H1 (cell line): ENCODE measurements around the gene ANGPTL4. TPM values are rescaled to one million over a fixed set of nuclear protein-coding genes. Genes with fewer than 3 reads are reported as not detected.

ENCODE experiments used
- CTCF ChIA-PET: fragments of 300-600 bp; sonication (Branson Sonifier 250); formaldehyde crosslinking; loops from one replicate; lab custom pipeline; 2021; ENCODE audit not compliant: partially characterized antibody; lab: Charles Lee
- POLR2A ChIA-PET: fragments of 300-600 bp; sonication (Branson Sonifier 250); formaldehyde crosslinking; loops from one replicate; lab custom pipeline; 2021; ENCODE audit warnings: inconsistent platforms; ENCODE audit not compliant: partially characterized antibody; lab: Charles Lee
- DNase-seq, 2 experiments: peaks; one replicate each; pipeline versions ENCODE4 v3.0.0 to v3.0.0-alpha.2; 2010 to 2022; ENCODE audit warnings: low spot score in 2 of 2, low read depth in 1 of 2, mixed read lengths in 1 of 2
- FAIRE-seq: peaks from 2 replicates; lab custom pipeline; 2011; peaks lifted over from hg19 to GRCh38; lab: Jason Lieb, UNC
- H2AFZ ChIP-seq: 2 replicates; pipeline ENCODE4 v1.8.1; 2012; ENCODE audit warnings: low read length, inconsistent platforms
- H2AK5ac ChIP-seq: 2 replicates; pipeline ENCODE4 v1.6.1; 2013; ENCODE audit warnings: low read depth, low read length
- H2BK120ac ChIP-seq: replicated peaks from 2 replicates; pipeline ENCODE3; 2013; ENCODE audit warnings: low read depth, low read length, inconsistent platforms
- H2BK12ac ChIP-seq: 2 replicates; pipeline ENCODE4 v1.6.1; 2013; ENCODE audit warnings: low read depth, low read length
- H2BK15ac ChIP-seq: 2 replicates; pipeline ENCODE4 v1.6.1; 2013; ENCODE audit warnings: low read length
- H2BK20ac ChIP-seq: 2 replicates; pipeline ENCODE4 v1.6.1; 2013; ENCODE audit warnings: low read length
- H2BK5ac ChIP-seq: 2 replicates; pipeline ENCODE4 v1.6.1; 2013; ENCODE audit warnings: low read depth, low read length
- H3K14ac ChIP-seq: 2 replicates; pipeline ENCODE4 v1.6.1; 2013; ENCODE audit warnings: inconsistent platforms; ENCODE audit not compliant: insufficient read length
- H3K18ac ChIP-seq: 2 replicates; pipeline ENCODE4 v1.6.1; 2013; ENCODE audit warnings: low read length; ENCODE audit errors: extremely low read depth
- H3K23ac ChIP-seq: 2 replicates; pipeline ENCODE4 v1.6.1; 2013; ENCODE audit warnings: inconsistent platforms; ENCODE audit not compliant: insufficient read length
- H3K23me2 ChIP-seq: 2 replicates; pipeline ENCODE4 v1.6.1; 2013; ENCODE audit warnings: low read depth, low read length
- H3K27ac ChIP-seq: 2 replicates; pipeline ENCODE4 v1.6.1; 2011; ENCODE audit warnings: low read depth, low read length, inconsistent platforms
- H3K27me3 ChIP-seq, 4 experiments: replicated peaks in 1 of 4; 1 replicate in 1 of 4; 2 replicates in 3 of 4; pipeline versions ENCODE4 v1.6.1 to v1.8.1; 2011 to 2013; ENCODE audit warnings: low read length in 3 of 4, mild to moderate bottlenecking in 3 of 4, inconsistent platforms in 2 of 4, mixed read lengths in 2 of 4, moderate library complexity in 1 of 4; ENCODE audit not compliant: control insufficient read depth in 3 of 4, insufficient read depth in 3 of 4; ENCODE audit errors: extremely low read depth in 1 of 4
- H3K36me3 ChIP-seq, 4 experiments: 2 replicates each; pipeline versions ENCODE4 v1.6.1 to v1.8.1; 2011 to 2013; ENCODE audit warnings: mild to moderate bottlenecking in 4 of 4, low read length in 3 of 4, moderate library complexity in 2 of 4, control low read depth in 1 of 4, inconsistent platforms in 1 of 4; ENCODE audit not compliant: insufficient read depth in 4 of 4, control insufficient read depth in 2 of 4
- H3K4ac ChIP-seq: replicated peaks from 2 replicates; pipeline ENCODE3; 2013; ENCODE audit warnings: low read length, low read depth, mixed read lengths, inconsistent platforms; ENCODE audit not compliant: insufficient read length
- H3K4me1 ChIP-seq, 4 experiments: replicated peaks in 1 of 4; 1 replicate in 1 of 4; 2 replicates in 3 of 4; pipeline versions ENCODE4 v1.6.1 to v1.8.1; 2011 to 2013; ENCODE audit warnings: low read length in 3 of 4, inconsistent platforms in 2 of 4, mixed read lengths in 1 of 4; ENCODE audit not compliant: insufficient read depth in 4 of 4, control insufficient read depth in 3 of 4
- H3K4me2 ChIP-seq, 2 experiments: 2 replicates each; pipeline versions ENCODE4 v1.6.1 to v1.8.1; 2011 to 2013; ENCODE audit warnings: low read depth in 2 of 2, low read length in 2 of 2, control low read depth in 1 of 2, inconsistent platforms in 1 of 2, mild to moderate bottlenecking in 1 of 2; ENCODE audit not compliant: insufficient read depth in 1 of 2
- H3K4me3 ChIP-seq, 4 experiments: fragments of 200-600, 300-600 bp in 1 of 4; sonication (generic), shearing (Covaris generic), sonication (Bioruptor Twin) in 1 of 4; 2 replicates each; pipeline versions ENCODE4 v1.5.1 to v1.8.1; 2011 to 2016; ENCODE audit warnings: low read length in 4 of 4, low read depth in 3 of 4, control low read depth in 2 of 4, inconsistent platforms in 2 of 4, mild to moderate bottlenecking in 2 of 4, mixed read lengths in 1 of 4, moderate library complexity in 1 of 4; ENCODE audit not compliant: insufficient read depth in 2 of 4; ENCODE audit errors: extremely low read depth in 1 of 4
- H3K56ac ChIP-seq: replicated peaks from 2 replicates; pipeline ENCODE3; 2013; ENCODE audit warnings: low read depth, mild to moderate bottlenecking, mixed read lengths, low read length, inconsistent platforms; ENCODE audit not compliant: insufficient read length
- H3K79me1 ChIP-seq: 2 replicates; pipeline ENCODE4 v1.6.1; 2013; ENCODE audit warnings: low read depth, low read length, control low read depth
- H3K79me2 ChIP-seq, 2 experiments: 2 replicates each; pipeline versions ENCODE4 v1.6.1 to v1.8.1; 2012 to 2013; ENCODE audit warnings: low read length in 2 of 2, mild to moderate bottlenecking in 2 of 2, inconsistent platforms in 1 of 2; ENCODE audit not compliant: insufficient read depth in 2 of 2, control insufficient read depth in 1 of 2
- H3K9ac ChIP-seq, 4 experiments: replicated peaks in 1 of 4; 1 replicate in 1 of 4; 2 replicates in 3 of 4; pipeline versions ENCODE4 v1.6.1 to v1.8.1; 2011 to 2013; ENCODE audit warnings: low read depth in 3 of 4, low read length in 3 of 4, control low read depth in 2 of 4, mild to moderate bottlenecking in 2 of 4, moderate library complexity in 2 of 4, inconsistent platforms in 1 of 4; ENCODE audit errors: extremely low read depth in 1 of 4
- H3K9me3 ChIP-seq, 2 experiments: 2 replicates each; pipeline versions ENCODE4 v1.6.1 to v1.8.1; 2012 to 2013; ENCODE audit warnings: mild to moderate bottlenecking in 2 of 2, moderate library complexity in 2 of 2, control low read depth in 1 of 2, inconsistent platforms in 1 of 2, low read depth in 1 of 2, low read length in 1 of 2, mixed read lengths in 1 of 2; ENCODE audit not compliant: insufficient read depth in 2 of 2
- H4K20me1 ChIP-seq, 2 experiments: replicated peaks in 1 of 2; 2 replicates each; pipeline versions ENCODE3 to v1.8.1; 2011 to 2013; ENCODE audit warnings: inconsistent platforms in 2 of 2, low read length in 2 of 2, mild to moderate bottlenecking in 1 of 2; ENCODE audit not compliant: insufficient read depth in 2 of 2, control insufficient read depth in 1 of 2
- H4K5ac ChIP-seq: 2 replicates; pipeline ENCODE4 v1.6.1; 2013; ENCODE audit warnings: low read length, low read depth, mixed read lengths, inconsistent platforms; ENCODE audit not compliant: insufficient read length
- H4K8ac ChIP-seq: 2 replicates; pipeline ENCODE4 v1.8.0; 2013; ENCODE audit warnings: mild to moderate bottlenecking, moderate library complexity, low read length, inconsistent platforms; ENCODE audit not compliant: insufficient read depth; ENCODE audit errors: extremely low read depth
- H4K91ac ChIP-seq: replicated peaks from 2 replicates; pipeline ENCODE3; 2013; ENCODE audit warnings: low read length, mixed read lengths, inconsistent platforms; ENCODE audit not compliant: insufficient read length
- BACH1 ChIP-seq: IDR thresholded peaks from 2 replicates; pipeline ENCODE4 v1.6.1; 2012; ENCODE audit warnings: low read length, improper control_type of control experiment
- CBX5 ChIP-seq: fragments of 300-800, 300-1000 bp; sonication (generic); IDR thresholded peaks from 2 replicates; pipeline ENCODE4 v1.7.1; 2016; ENCODE audit warnings: antibody characterized with exemption, low read length, low read depth
- CBX8 ChIP-seq: fragments of 300-800, 300-1000 bp; sonication (generic); IDR thresholded peaks from 2 replicates; pipeline ENCODE4 v1.7.1; 2016; ENCODE audit warnings: low read depth, low read length, borderline replicate concordance
- CHD1 ChIP-seq: IDR thresholded peaks from 2 replicates; pipeline ENCODE4 v1.6.1; 2012; ENCODE audit warnings: low read depth, low read length, improper control_type of control experiment
- EZH2 ChIP-seq: fragments of 200-600 bp; sonication (generic); IDR thresholded peaks from 2 replicates; pipeline ENCODE4 v1.7.1; 2012; ENCODE audit warnings: low read depth, mild to moderate bottlenecking, moderate library complexity, low read length, inconsistent platforms; ENCODE audit not compliant: severe bottlenecking
- GABPA ChIP-seq: IDR thresholded peaks from 2 replicates; pipeline ENCODE4 v1.6.1; 2011; ENCODE audit warnings: mild to moderate bottlenecking, low read length, moderate library complexity, borderline replicate concordance; ENCODE audit not compliant: insufficient read depth
- HDAC2 ChIP-seq, 2 experiments: fragments of 300-600 bp in 1 of 2; sonication (generic) in 1 of 2; IDR thresholded peaks; 2 replicates each; pipeline ENCODE4 v1.6.1; 2011 to 2012; ENCODE audit warnings: low read depth in 2 of 2, low read length in 2 of 2, mild to moderate bottlenecking in 2 of 2, moderate library complexity in 2 of 2, borderline replicate concordance in 1 of 2, inconsistent platforms in 1 of 2
- NANOG ChIP-seq: IDR thresholded peaks from 2 replicates; pipeline ENCODE4 v1.6.1; 2011; ENCODE audit warnings: low read length, low read depth, mild to moderate bottlenecking, inconsistent platforms; ENCODE audit not compliant: insufficient read depth, poor library complexity, severe bottlenecking
- NRF1 ChIP-seq: IDR thresholded peaks from 2 replicates; pipeline ENCODE4 v1.6.1; 2011; ENCODE audit warnings: mild to moderate bottlenecking, low read depth, low read length, improper control_type of control experiment
- POLR2AphosphoS5 ChIP-seq: IDR thresholded peaks from 2 replicates; pipeline ENCODE4 v1.6.1; 2011; ENCODE audit warnings: low read depth, low read length
- RNF2 ChIP-seq: fragments of 200-900, 300-1000 bp; sonication (generic); IDR thresholded peaks from 2 replicates; pipeline ENCODE4 v1.7.1; 2016; ENCODE audit warnings: borderline replicate concordance, low read depth, mild to moderate bottlenecking, antibody characterized with exemption, low read length; ENCODE audit not compliant: poor library complexity, severe bottlenecking; ENCODE audit errors: missing control alignments
- SAP30 ChIP-seq: fragments of 300-600 bp; sonication (generic); IDR thresholded peaks from 2 replicates; pipeline ENCODE4 v1.7.1; 2012; ENCODE audit warnings: low read length, moderate library complexity, mild to moderate bottlenecking, inconsistent platforms; ENCODE audit not compliant: insufficient read depth, insufficient replicate concordance
- SP1 ChIP-seq: IDR thresholded peaks from 2 replicates; pipeline ENCODE4 v1.6.1; 2011; ENCODE audit warnings: low read depth, low read length
- WGBS, 2 experiments: shearing (Covaris generic) in 1 of 2; methylation state at CpG; one replicate each; pipeline versions ENCODE4 v1.1.6 to v1.1.7; 2013 to 2015; ENCODE audit warnings: low lambda C conversion rate in 2 of 2, mixed read lengths in 2 of 2, inconsistent platforms in 1 of 2, low coverage in 1 of 2, missing lambda C conversion rate in 1 of 2; ENCODE audit not compliant: insufficient replicate concordance in 2 of 2, insufficient coverage in 1 of 2, insufficient read length in 1 of 2; ENCODE audit errors: extremely low coverage in 1 of 2, missing lambda C conversion rate in 1 of 2; 5-methylcytosine and 5-hydroxymethylcytosine counted together
- polyA plus RNA-seq, 7 experiments: library from polyadenylated mRNA; depleted of rRNA in 3 of 7; stranded (reverse) in 5 of 7; unstranded in 2 of 7; fragments of >200 nt in 5 of 7; fragments of 200-250 nt in 2 of 7; gene quantifications; 1 replicate in 5 of 7; 2 replicates in 1 of 7; 4 replicates in 1 of 7; pipeline versions ENCODE4 v1.2.1 to v1.2.3, GENCODE V29; 2011 to 2013; ENCODE audit warnings: missing spikeins in 2 of 7, mixed read lengths in 2 of 7
- total RNA-seq: library from RNA; stranded (reverse); fragmentation: NEBNext Ultra II Directional; extraction: Animal tissue kit (Norgen Biotek cat#: 25700); gene quantifications from 2 replicates; pipeline ENCODE4 v1.2.1, GENCODE V29; 2021

The ANGPTL4 gene
- total and polyA plus RNA-seq, 2 of the 8 experiments (the other 6 are each of a cell fraction or from before 2014, with no cell fraction given), result 2.3 to 6.5 TPM

DNA sequence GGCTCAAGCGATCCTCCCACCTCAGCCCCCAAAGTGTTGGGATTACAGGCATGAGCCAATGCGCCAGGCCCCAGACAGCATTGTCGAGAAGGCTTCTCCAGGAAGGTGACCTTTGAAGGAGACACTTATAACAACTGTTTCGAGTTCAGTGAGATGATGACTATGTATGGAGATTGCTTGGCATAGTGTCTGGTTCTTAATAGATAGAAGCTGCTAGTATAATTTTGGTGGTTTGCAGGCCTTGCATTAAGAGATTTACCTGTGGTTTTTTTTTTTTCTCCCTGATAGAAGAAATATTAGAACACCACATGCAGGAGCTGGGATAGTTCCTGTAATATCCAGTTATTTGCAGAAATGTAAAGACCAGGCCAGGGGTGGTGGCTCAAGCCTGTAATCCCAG lies 52.8 kb downstream of the ANGPTL4 start:
- Histone ChIP-seq H3K9me3 (no peaks in the 10 kb centered on the region), H3K79me2 (no peaks in the 10 kb centered on the region), H2BK20ac (no peak overlapping the region), H3K18ac (no peak overlapping the region), H3K23ac (no peak overlapping the region), H3K9ac (no peak overlapping the region), H2BK12ac (no peak overlapping the region), H2BK15ac (no peak overlapping the region), H3K4me2 (no peak overlapping the region), H3K4me3 (no peak overlapping the region), H2AK5ac (no peak overlapping the region), H3K36me3 (no peaks in the 10 kb centered on the region), H3K56ac (no peak overlapping the region), H3K4ac (no peak overlapping the region), H3K79me1 (no peaks in the 10 kb centered on the region), H3K23me2 (peaks cover 5% of the 10 kb centered on the region; the same call in 1 of the 2 replicates), H3K27ac (no peak overlapping the region), H3K4me1 (peaks cover 0 to 3% (median 1%) of the 10 kb centered on the region in 4 experiments; a peak in 3 of 7 replicates), H2AFZ (no peak overlapping the region), H4K5ac (no peak overlapping the region), H3K14ac (no peak overlapping the region), H3K27me3 (no peaks in the 10 kb centered on the region), H4K20me1 (no peaks in the 10 kb centered on the region), H4K91ac (no peak overlapping the region), H2BK5ac (no peak overlapping the region), H4K8ac (no peak overlapping the region), H2BK120ac (no peak overlapping the region)
- FAIRE-seq (no peak), DNase-seq (no peak)
- ChIA-PET POLR2A (interaction anchor here (0.8 to 1.4 kb wide), 4 partner anchors 15 to 33 kb away, joined by 3 read pairs; partner anchors contain the start of gene HNRNPM), CTCF (interaction anchor here (0.7 to 1.8 kb wide), 6 partner anchors 23 to 75 kb away, joined by 3 to 5 read pairs (median 3); no protein-coding TSS in a partner anchor)
- 81% methylated on average over 3 of the region's 4 CpGs; no CpG with 5 or more reads in 1 of the 2 experiments for WGBS, 2 experiments
- TF ChIP-seq HDAC2 (IDR thresholded peaks at IDR 0.05; ENCODE audit: borderline replicate concordance in 1 of 2, low read depth in 2 of 2, low read length in 2 of 2), result no peak
- TF ChIP-seq CBX8, result no peak
- TF ChIP-seq EZH2, result no peak
- no peak for TF ChIP-seq GABPA
- TF ChIP-seq NANOG, result no peak
- TF ChIP-seq SAP30, result no peak
- TF ChIP-seq RNF2, result no peak
- TF ChIP-seq CBX5, result no peak
- no peak for TF ChIP-seq NRF1
- TF ChIP-seq CHD1, result no peak
- TF ChIP-seq BACH1, result no peak
- no peak for TF ChIP-seq SP1
- TF ChIP-seq POLR2AphosphoS5, result no peak
